ENCODE measurements around the gene UBXN4. TPM values are rescaled to one million over a fixed set of nuclear protein-coding genes. Genes with fewer than 3 reads are reported as not detected.

UBXN4 gene
- total RNA-seq, 1 experiment from 2014 or later = 99.3 TPM

DNA sequence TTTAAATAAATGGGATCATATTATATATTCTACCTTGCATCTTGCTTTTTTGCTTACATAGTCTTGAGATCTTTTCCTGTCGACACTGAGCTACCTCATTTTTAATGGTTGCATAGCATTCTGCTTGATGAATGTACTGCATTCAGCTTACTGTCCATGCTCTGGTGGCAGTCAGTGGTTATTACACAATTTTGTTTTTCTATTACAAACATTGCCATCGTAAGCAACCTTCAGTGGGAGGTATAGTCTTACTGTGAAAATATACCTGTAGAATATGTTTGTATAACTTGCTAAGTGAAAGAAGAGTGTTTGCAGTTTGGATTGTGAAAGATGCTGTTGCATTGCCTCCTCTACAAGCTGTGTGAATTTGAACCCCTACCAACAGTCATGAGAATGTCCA, 43.4 kb downstream of the UBXN4 start:
- Mint-ChIP-seq H3K4me1 (ENCODE audit: low read depth, unreplicated experiment) (no peaks in the 10 kb centered on the region), H3K27me3 (ENCODE audit: insufficient read depth, unreplicated experiment) (no peaks in the 10 kb centered on the region), H3K4me3 (ENCODE audit: unreplicated experiment) (no peak overlapping the region), H3K36me3 (ENCODE audit: insufficient read depth, unreplicated experiment) (peaks cover 77% of the 10 kb centered on the region), H3K9me3 (ENCODE audit: unreplicated experiment) (peaks cover 8% of the 10 kb centered on the region), H3K27ac (ENCODE audit: unreplicated experiment) (no peak overlapping the region)
- no TSS peak for BruUV-seq (replicated peaks)
- no peaks in the 10 kb centered on the region for H3K27me3 ChIP-seq (replicated peaks; ENCODE audit: control insufficient read depth, insufficient read depth, low read length)
- H3K4me1 ChIP-seq = no peaks in the 10 kb centered on the region
- no peak overlapping the region for H3K4me3 ChIP-seq (ENCODE audit: low read depth, low read length)
- intact Hi-C loops (cut with micrococcal nuclease; ENCODE audit: unreplicated experiment) = no loop called here
- peaks cover 7% of the 10 kb centered on the region for H3K36me3 ChIP-seq (ENCODE audit: control insufficient read depth, insufficient read depth, low read length)
- DNase-seq = no peak
- CTCF ChIA-PET = interaction anchor here (0.6 kb wide), 1 partner anchor 55 kb away, joined by 3 read pairs; no protein-coding TSS in a partner anchor
- POLR2A ChIA-PET = no interaction called here
- 0 out of 2 replicates have a peak, but pooled peaks cover 3% of the 10 kb centered on the region for H3K9me3 ChIP-seq
- TF ChIP-seq, protein P1, sequence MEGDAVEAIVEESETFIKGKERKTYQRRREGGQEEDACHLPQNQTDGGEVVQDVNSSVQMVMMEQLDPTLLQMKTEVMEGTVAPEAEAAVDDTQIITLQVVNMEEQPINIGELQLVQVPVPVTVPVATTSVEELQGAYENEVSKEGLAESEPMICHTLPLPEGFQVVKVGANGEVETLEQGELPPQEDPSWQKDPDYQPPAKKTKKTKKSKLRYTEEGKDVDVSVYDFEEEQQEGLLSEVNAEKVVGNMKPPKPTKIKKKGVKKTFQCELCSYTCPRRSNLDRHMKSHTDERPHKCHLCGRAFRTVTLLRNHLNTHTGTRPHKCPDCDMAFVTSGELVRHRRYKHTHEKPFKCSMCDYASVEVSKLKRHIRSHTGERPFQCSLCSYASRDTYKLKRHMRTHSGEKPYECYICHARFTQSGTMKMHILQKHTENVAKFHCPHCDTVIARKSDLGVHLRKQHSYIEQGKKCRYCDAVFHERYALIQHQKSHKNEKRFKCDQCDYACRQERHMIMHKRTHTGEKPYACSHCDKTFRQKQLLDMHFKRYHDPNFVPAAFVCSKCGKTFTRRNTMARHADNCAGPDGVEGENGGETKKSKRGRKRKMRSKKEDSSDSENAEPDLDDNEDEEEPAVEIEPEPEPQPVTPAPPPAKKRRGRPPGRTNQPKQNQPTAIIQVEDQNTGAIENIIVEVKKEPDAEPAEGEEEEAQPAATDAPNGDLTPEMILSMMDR (IDR thresholded peaks at IDR 0.05; ENCODE audit: insufficient read depth in 1 of 2, low read depth in 1 of 2, low read length in 1 of 2, severe bottlenecking in 1 of 2, unreplicated experiment in 1 of 2) = peak in 1 of 2 experiments; percentile 12

DNA sequence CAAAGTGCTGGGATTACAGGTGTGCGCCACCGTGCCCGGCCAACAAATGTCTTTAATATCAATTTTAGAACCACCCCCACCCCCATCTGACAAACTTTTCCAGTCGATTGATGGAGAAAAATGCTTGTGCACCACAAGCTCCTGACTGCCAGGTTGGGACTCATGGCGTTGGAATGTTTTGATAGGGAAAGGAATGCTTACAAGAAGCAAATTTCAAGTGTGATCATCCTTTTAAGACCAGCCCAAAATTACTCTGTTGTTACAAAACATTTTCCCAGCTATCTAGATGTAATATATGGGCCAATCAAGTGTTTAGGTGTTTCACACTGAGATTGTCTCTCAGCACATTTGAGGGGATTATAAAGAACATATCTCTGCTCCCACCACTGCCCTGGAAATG, 45.2 kb downstream of the UBXN4 start:
- TF ChIP-seq, protein P1 (IDR thresholded peaks at IDR 0.05; ENCODE audit: insufficient read depth in 1 of 2, low read depth in 1 of 2, low read length in 1 of 2, severe bottlenecking in 1 of 2, unreplicated experiment in 1 of 2) = no peak
- Histone ChIP-seq H3K4me3 (ENCODE audit: low read depth, low read length) (no peak overlapping the region), H3K27me3 (replicated peaks; ENCODE audit: control insufficient read depth, insufficient read depth, low read length) (no peaks in the 10 kb centered on the region), H3K4me1 (no peaks in the 10 kb centered on the region), H3K9me3 (0 out of 2 replicates have a peak, but pooled peaks cover 3% of the 10 kb centered on the region), H3K36me3 (ENCODE audit: control insufficient read depth, insufficient read depth, low read length) (peaks cover 6% of the 10 kb centered on the region)
- no peak for DNase-seq
- Mint-ChIP-seq H3K36me3 (ENCODE audit: insufficient read depth, unreplicated experiment) (peaks cover 61% of the 10 kb centered on the region), H3K4me3 (ENCODE audit: unreplicated experiment) (no peak overlapping the region), H3K9me3 (ENCODE audit: unreplicated experiment) (peaks cover 8% of the 10 kb centered on the region), H3K27me3 (ENCODE audit: insufficient read depth, unreplicated experiment) (no peaks in the 10 kb centered on the region), H3K27ac (ENCODE audit: unreplicated experiment) (no peak overlapping the region), H3K4me1 (ENCODE audit: low read depth, unreplicated experiment) (no peaks in the 10 kb centered on the region)
- POLR2A ChIA-PET = no interaction called here
- intact Hi-C loops (cut with micrococcal nuclease; ENCODE audit: unreplicated experiment) = no loop called here
- CTCF ChIA-PET = interaction anchor here (0.8 kb wide), 1 partner anchor 11 kb away, joined by 3 read pairs; no protein-coding TSS in a partner anchor
- no TSS peak for BruUV-seq (replicated peaks)

DNA sequence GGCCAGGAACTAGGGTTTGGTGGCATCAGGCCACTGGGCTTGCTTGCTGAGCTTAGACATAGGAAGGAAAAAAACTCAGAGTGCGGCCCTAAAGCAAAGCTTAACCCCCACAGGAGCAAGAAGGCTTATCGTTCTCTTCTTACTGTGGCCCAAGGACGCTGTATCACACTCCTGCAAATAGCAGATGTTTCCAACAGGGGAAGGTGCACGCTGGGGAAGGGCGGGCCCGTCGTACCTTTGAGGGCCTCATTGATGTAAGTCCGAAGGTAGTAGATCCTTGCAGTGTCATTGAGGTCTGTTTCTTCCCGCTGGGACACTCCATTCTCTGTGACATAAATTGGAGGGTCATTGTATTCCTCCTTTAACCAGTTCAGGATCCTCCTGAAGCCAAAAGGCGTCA, 48.8 kb downstream of the UBXN4 start:
- CTCF ChIA-PET = no interaction called here

More for the DNA sequence above, 48.8 kb downstream of the UBXN4 start:
- H3K9me3 Mint-ChIP-seq (ENCODE audit: unreplicated experiment) = peaks cover under 1% of the 10 kb centered on the region
- Histone ChIP-seq H3K9me3 (0 out of 2 replicates have a peak, but pooled peaks cover 3% of the 10 kb centered on the region), H3K4me3 (ENCODE audit: low read depth, low read length) (no peak overlapping the region), H3K36me3 (ENCODE audit: control insufficient read depth, insufficient read depth, low read length) (peaks cover 2% of the 10 kb centered on the region), H3K4me1 (no peaks in the 10 kb centered on the region), H3K27me3 (replicated peaks; ENCODE audit: control insufficient read depth, insufficient read depth, low read length) (no peaks in the 10 kb centered on the region)
- H3K27ac Mint-ChIP-seq (ENCODE audit: unreplicated experiment) = no peak overlapping the region
- H3K36me3 Mint-ChIP-seq (ENCODE audit: insufficient read depth, unreplicated experiment) = peaks cover 28% of the 10 kb centered on the region
- H3K4me3 Mint-ChIP-seq (ENCODE audit: unreplicated experiment) = no peak overlapping the region
- H3K4me1 Mint-ChIP-seq (ENCODE audit: low read depth, unreplicated experiment) = no peaks in the 10 kb centered on the region
- no peak for DNase-seq
- no peaks in the 10 kb centered on the region for H3K27me3 Mint-ChIP-seq (ENCODE audit: insufficient read depth, unreplicated experiment)
- TF ChIP-seq, protein P1 (IDR thresholded peaks at IDR 0.05; ENCODE audit: insufficient read depth in 1 of 2, low read depth in 1 of 2, low read length in 1 of 2, severe bottlenecking in 1 of 2, unreplicated experiment in 1 of 2) = no peak
- POLR2A ChIA-PET = no interaction called here
- no TSS peak for BruUV-seq (replicated peaks)
- intact Hi-C loops (cut with micrococcal nuclease; ENCODE audit: unreplicated experiment) = loop anchor here (10.0 kb wide), 1 partner anchor 594 kb away; no protein-coding TSS in a partner anchor
